Activated T-helper 2 cell treated with anti-CD3 and anti-CD28 coated beads, Interferon-gamma antibody, Interleukin-2, Interleukin-4, amounts not matched to agents 10 μg/mL and 5 μg/mL and 100 μg/mL, durations not matched to agents 14 hours and 24 hours and 36 hours (primary cell): ENCODE measurements around the gene SYNE2. TPM values are rescaled to one million over a fixed set of nuclear protein-coding genes. Genes with fewer than 3 reads are reported as not detected.
"Not testable (repeated sequence)": the region's sequence is repeated elsewhere in the genome, so short reads cannot be mapped to it uniquely, and the experiment has no call there.

Experiments used
- DNase-seq: peaks from one replicate; pipeline ENCODE4 v3.0.0; 2021; ENCODE audit warnings: low spot score
- H3K27ac Mint-ChIP-seq: one replicate; pipeline ENCODE4 v1.8.0; 2021; ENCODE audit warnings: mixed read lengths
- H3K27me3 Mint-ChIP-seq: one replicate; pipeline ENCODE4 v1.8.0; 2021; ENCODE audit warnings: low read depth, mixed read lengths
- H3K36me3 Mint-ChIP-seq: one replicate; pipeline ENCODE4 v1.8.0; 2021; ENCODE audit warnings: low read depth, mixed read lengths
- H3K4me1 Mint-ChIP-seq: one replicate; pipeline ENCODE4 v1.8.0; 2021; ENCODE audit warnings: low read depth, mixed read lengths
- H3K4me3 Mint-ChIP-seq: one replicate; pipeline ENCODE4 v1.8.0; 2021; ENCODE audit warnings: low read depth, mild to moderate bottlenecking, moderate library complexity, mixed read lengths
- H3K9me3 Mint-ChIP-seq: one replicate; pipeline ENCODE4 v1.8.0; 2021; ENCODE audit warnings: mixed read lengths
- intact Hi-C: fragments of 100-400 bp; cut with micrococcal nuclease; formaldehyde crosslinking; loops from one replicate; pipeline ENCODE4 v1.15.1; 2023
- total RNA-seq: library from RNA; stranded (reverse); gene quantifications from 2 replicates; pipeline ENCODE4 v1.2.3, GENCODE V29; 2022

The SYNE2 gene
- total RNA-seq, 1 donor from 2014 or later: 15.2 TPM

- H3K27ac Mint-ChIP-seq, intact Hi-C loops, H3K4me1 Mint-ChIP-seq, H3K4me3 Mint-ChIP-seq, H3K27me3 Mint-ChIP-seq, H3K9me3 Mint-ChIP-seq, DNase-seq: not testable (repeated sequence)
- H3K36me3 Mint-ChIP-seq: peaks cover 13% of the 10 kb centered on the region
Measured at GRCh38 chr14:64037869-64038745, 185.3 kb downstream of the SYNE2 start.

GRCh38 chr14:64038841-64039542, 186.2 kb downstream of the SYNE2 start:
- Mint-ChIP-seq H3K27ac (no peak overlapping the region), H3K4me3 (no peak overlapping the region), H3K9me3 (peaks cover 4% of the 10 kb centered on the region), H3K27me3 (no peaks in the 10 kb centered on the region), H3K4me1 (no peaks in the 10 kb centered on the region), H3K36me3 (peaks cover 14% of the 10 kb centered on the region)
- intact Hi-C loops: no loop called here
- DNase-seq: no peak

GRCh38 chr14:64040044-64040443, 187.2 kb downstream of the SYNE2 start:
- Mint-ChIP-seq H3K27ac (no peak overlapping the region), H3K9me3 (peaks cover 4% of the 10 kb centered on the region), H3K4me1 (no peaks in the 10 kb centered on the region), H3K27me3 (no peaks in the 10 kb centered on the region), H3K36me3 (peaks cover 14% of the 10 kb centered on the region), H3K4me3 (no peak overlapping the region)
- no peak for DNase-seq
- intact Hi-C loops: no loop called here

- H3K27ac Mint-ChIP-seq, H3K27me3 Mint-ChIP-seq, H3K36me3 Mint-ChIP-seq: not testable (repeated sequence)
Measured at GRCh38 chr14:64043296-64043695, 190.5 kb downstream of the SYNE2 start.

GRCh38 chr14:64045091-64045490, 192.3 kb downstream of the SYNE2 start:
- intact Hi-C loops: no loop called here
- H3K9me3 Mint-ChIP-seq: peaks cover 4% of the 10 kb centered on the region
- no peaks in the 10 kb centered on the region for H3K4me1 Mint-ChIP-seq
- no peak overlapping the region for H3K4me3 Mint-ChIP-seq
- no peaks in the 10 kb centered on the region for H3K27me3 Mint-ChIP-seq
- peaks cover 7% of the 10 kb centered on the region for H3K36me3 Mint-ChIP-seq
- no peak for DNase-seq
- no peak overlapping the region for H3K27ac Mint-ChIP-seq

More at GRCh38 chr14:64043296-64043695, 190.5 kb downstream of the SYNE2 start:
- H3K9me3 Mint-ChIP-seq, H3K4me1 Mint-ChIP-seq, H3K4me3 Mint-ChIP-seq, intact Hi-C loops, DNase-seq: not testable (repeated sequence)

GRCh38 chr14:64049616-64050381, 197.0 kb downstream of the SYNE2 start:
- no peak overlapping the region for H3K4me3 Mint-ChIP-seq
- H3K36me3 Mint-ChIP-seq: peaks cover 14% of the 10 kb centered on the region
- no peaks in the 10 kb centered on the region for H3K9me3 Mint-ChIP-seq
- intact Hi-C loops: no loop called here
- H3K4me1 Mint-ChIP-seq: no peaks in the 10 kb centered on the region
- DNase-seq: no peak
- H3K27me3 Mint-ChIP-seq: no peaks in the 10 kb centered on the region
- no peak overlapping the region for H3K27ac Mint-ChIP-seq

- H3K4me3 Mint-ChIP-seq: no peak overlapping the region
- DNase-seq: no peak
- H3K27ac Mint-ChIP-seq: no peak overlapping the region
- H3K9me3 Mint-ChIP-seq: no peaks in the 10 kb centered on the region
- no peaks in the 10 kb centered on the region for H3K4me1 Mint-ChIP-seq
- intact Hi-C loops: no loop called here
- H3K36me3 Mint-ChIP-seq: peaks cover 17% of the 10 kb centered on the region
- H3K27me3 Mint-ChIP-seq: no peaks in the 10 kb centered on the region
Measured at GRCh38 chr14:64053694-64054669, 201.2 kb downstream of the SYNE2 start.

GRCh38 chr14:64059454-64060198, 206.8 kb downstream of the SYNE2 start:
- intact Hi-C loops: loop anchor here (5.0 kb wide), 1 partner anchor 233 kb away; the partner anchor contains the start of gene ESR2
- Mint-ChIP-seq H3K4me3 (no peak overlapping the region), H3K9me3 (no peaks in the 10 kb centered on the region), H3K27me3 (no peaks in the 10 kb centered on the region), H3K36me3 (peaks cover 3% of the 10 kb centered on the region), H3K27ac (no peak overlapping the region), H3K4me1 (no peaks in the 10 kb centered on the region)
- no peak for DNase-seq

- Mint-ChIP-seq H3K9me3 (no peaks in the 10 kb centered on the region), H3K4me3 (no peak overlapping the region), H3K27ac (no peak overlapping the region), H3K27me3 (no peaks in the 10 kb centered on the region), H3K4me1 (no peaks in the 10 kb centered on the region), H3K36me3 (peaks cover 3% of the 10 kb centered on the region)
- DNase-seq: no peak
- intact Hi-C loops: loop anchor here (5.0 kb wide), 1 partner anchor 232 kb away; the partner anchor contains the start of gene ESR2
Measured at GRCh38 chr14:64060199-64060545, 207.4 kb downstream of the SYNE2 start.

GRCh38 chr14:64060648-64061096, 207.9 kb downstream of the SYNE2 start:
- Mint-ChIP-seq H3K4me1 (no peaks in the 10 kb centered on the region), H3K27me3 (no peaks in the 10 kb centered on the region), H3K9me3 (no peaks in the 10 kb centered on the region), H3K36me3 (peaks cover 3% of the 10 kb centered on the region), H3K4me3 (no peak overlapping the region), H3K27ac (no peak overlapping the region)
- intact Hi-C loops: loop anchor here (5.0 kb wide), 1 partner anchor 232 kb away; the partner anchor contains the start of gene ESR2
- no peak for DNase-seq

- Mint-ChIP-seq H3K4me1 (no peaks in the 10 kb centered on the region), H3K9me3 (no peaks in the 10 kb centered on the region), H3K27ac (no peak overlapping the region), H3K4me3 (no peak overlapping the region), H3K36me3 (no peaks in the 10 kb centered on the region), H3K27me3 (no peaks in the 10 kb centered on the region)
- intact Hi-C loops: loop anchor here (5.0 kb wide), 1 partner anchor 231 kb away; the partner anchor contains the start of gene ESR2
- no peak for DNase-seq
Measured at GRCh38 chr14:64061115-64061514, 208.3 kb downstream of the SYNE2 start.
